HepG2 (cell line): Measurements from ENCODE around the gene PSMB9. TPM values are rescaled to one million over a fixed set of nuclear protein-coding genes. Genes with fewer than 3 reads are reported as not detected.

Experiments
- ARNT2 ChIP-seq: sonication (generic); formaldehyde crosslinking; IDR thresholded peaks from 2 replicates; pipeline ENCODE4 v1.8.0; 2022; ENCODE audit warnings: mild to moderate bottlenecking, low read depth, missing genetic modification reagents, moderate library complexity
- DDIT3 ChIP-seq: sonication (generic); formaldehyde crosslinking; IDR thresholded peaks from 2 replicates; pipeline ENCODE4 v1.4.0; 2020; ENCODE audit warnings: mild to moderate bottlenecking, missing genetic modification reagents
- HCFC1 ChIP-seq: fragments of 150-350 bp; IDR thresholded peaks from 2 replicates; pipeline ENCODE4 v1.6.1; 2014; ENCODE audit warnings: low read depth, low read length
- HNF1B ChIP-seq: sonication (generic); formaldehyde crosslinking; IDR thresholded peaks from 2 replicates; pipeline ENCODE4 v1.5.1; 2020; ENCODE audit warnings: mild to moderate bottlenecking, moderate library complexity, missing genetic modification reagents
- HNRNPH1 ChIP-seq: fragments of 200-400 bp; formaldehyde crosslinking; optimal IDR thresholded peaks from 2 replicates; pipeline ENCODE3; 2017; ENCODE audit warnings: mild to moderate bottlenecking, low read depth, low read length
- MXI1 ChIP-seq: IDR thresholded peaks from 3 replicates; pipeline ENCODE4 v1.6.1; 2012; ENCODE audit warnings: low read depth, low read length, inconsistent platforms, borderline replicate concordance
- NFE2L1 ChIP-seq: sonication (generic); formaldehyde crosslinking; IDR thresholded peaks from 2 replicates; pipeline ENCODE4 v1.4.0; 2020; ENCODE audit warnings: missing genetic modification reagents, mild to moderate bottlenecking, borderline replicate concordance
- RERE ChIP-seq: IDR thresholded peaks from 2 replicates; pipeline ENCODE4 v1.6.1; 2016; ENCODE audit warnings: low read depth, missing genetic modification reagents, missing compliant biosample characterization
- SIX1 ChIP-seq: sonication (generic); formaldehyde crosslinking; IDR thresholded peaks from 2 replicates; pipeline ENCODE4 v1.4.0; 2020; ENCODE audit warnings: missing genetic modification reagents, borderline replicate concordance
- ZNF83 ChIP-seq: sonication (generic); formaldehyde crosslinking; IDR thresholded peaks from 2 replicates; pipeline ENCODE4 v1.4.0; 2020; ENCODE audit warnings: missing genetic modification reagents, mild to moderate bottlenecking, borderline replicate concordance
- ZSCAN9 ChIP-seq: IDR thresholded peaks from 2 replicates; pipeline ENCODE4 v1.6.1; 2016; ENCODE audit warnings: borderline replicate concordance
- polyA plus RNA-seq, 8 experiments: library from polyadenylated mRNA; depleted of rRNA in 3 of 8; stranded (reverse) in 7 of 8; unstranded in 1 of 8; fragments of >200 nt; fragmentation: Illumina TruSeq in 4 of 8; extraction: Trizol in 4 of 8; gene quantifications; 2 replicates each; pipeline versions ENCODE4 v1.2.1 to v1.2.3, GENCODE V29; 2011 to 2016; ENCODE audit warnings: low read depth in 4 of 8, missing spikeins in 1 of 8, mixed read lengths in 1 of 8; ENCODE audit not compliant: insufficient read depth in 1 of 8
- total RNA-seq, 5 experiments: library from RNA; depleted of rRNA; stranded (reverse); fragments of >200 nt; fragmentation: Illumina TruSeq; extraction: Trizol; gene quantifications; 2 replicates each; pipeline ENCODE4 v1.2.3, GENCODE V29; 2016; ENCODE audit warnings: low read depth in 1 of 5
- TF ChIP-seq, protein P1 (sequence below): sonication (generic); formaldehyde crosslinking; IDR thresholded peaks from 2 replicates; pipeline ENCODE4 v1.5.0; 2020; ENCODE audit warnings: mild to moderate bottlenecking, missing genetic modification reagents

Gene PSMB9
- total and polyA plus RNA-seq, 2 of the 13 experiments (the other 11 are each of a cell fraction or from before 2014, with no cell fraction given) = 15.6 to 16.0 TPM

GRCh38 chr6:32843979-32844838 lies 9.8 kb upstream of the PSMB9 start, which contains the start of gene PSMB8 (continued):
- no peak for TF ChIP-seq HCFC1
- 0 out of 2 replicates have a peak, but pooled peaks have one; percentile 35 for TF ChIP-seq DDIT3 (CRISPR knock-in tag)
- TF ChIP-seq RERE (CRISPR knock-in tag) = no peak
- TF ChIP-seq NFE2L1 (CRISPR knock-in tag) = no peak
- TF ChIP-seq ZNF83 (CRISPR knock-in tag) = no peak
- 0 out of 2 replicates have a peak, but pooled peaks have one; percentile 15 for TF ChIP-seq ARNT2 (CRISPR knock-in tag)
- no peak for TF ChIP-seq ZSCAN9
- TF ChIP-seq SIX1 (CRISPR knock-in tag) = no peak
- TF ChIP-seq MXI1 = peak; percentile 82; the same call in 1 of the 3 replicates
- TF ChIP-seq, protein P1, sequence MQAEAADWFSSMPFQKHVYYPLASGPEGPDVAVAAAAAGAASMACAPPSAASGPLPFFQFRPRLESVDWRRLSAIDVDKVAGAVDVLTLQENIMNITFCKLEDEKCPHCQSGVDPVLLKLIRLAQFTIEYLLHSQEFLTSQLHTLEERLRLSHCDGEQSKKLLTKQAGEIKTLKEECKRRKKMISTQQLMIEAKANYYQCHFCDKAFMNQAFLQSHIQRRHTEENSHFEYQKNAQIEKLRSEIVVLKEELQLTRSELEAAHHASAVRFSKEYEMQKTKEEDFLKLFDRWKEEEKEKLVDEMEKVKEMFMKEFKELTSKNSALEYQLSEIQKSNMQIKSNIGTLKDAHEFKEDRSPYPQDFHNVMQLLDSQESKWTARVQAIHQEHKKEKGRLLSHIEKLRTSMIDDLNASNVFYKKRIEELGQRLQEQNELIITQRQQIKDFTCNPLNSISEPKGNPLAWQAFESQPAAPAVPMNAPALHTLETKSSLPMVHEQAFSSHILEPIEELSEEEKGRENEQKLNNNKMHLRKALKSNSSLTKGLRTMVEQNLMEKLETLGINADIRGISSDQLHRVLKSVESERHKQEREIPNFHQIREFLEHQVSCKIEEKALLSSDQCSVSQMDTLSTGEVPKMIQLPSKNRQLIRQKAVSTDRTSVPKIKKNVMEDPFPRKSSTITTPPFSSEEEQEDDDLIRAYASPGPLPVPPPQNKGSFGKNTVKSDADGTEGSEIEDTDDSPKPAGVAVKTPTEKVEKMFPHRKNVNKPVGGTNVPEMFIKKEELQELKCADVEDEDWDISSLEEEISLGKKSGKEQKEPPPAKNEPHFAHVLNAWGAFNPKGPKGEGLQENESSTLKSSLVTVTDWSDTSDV (CRISPR knock-in tag) = no peak
- TF ChIP-seq HNF1B = peak; percentile 63; the same call in 1 of the 2 replicates
- no peak for TF ChIP-seq HNRNPH1
